ENCODE results near the gene C16orf46.

Gene C16orf46

GRCh38 chr16:81035398-81035974 lies 41.6 kb downstream of the C16orf46 start, which contains the start of gene ATMIN:
TSS of gene ATMIN (plus strand) at chr16:81035842. CDS start at chr16:81035871, 29 bp downstream.
- POLR2A ChIA-PET: no interaction called here
- TF ChIP-seq, protein P1, sequence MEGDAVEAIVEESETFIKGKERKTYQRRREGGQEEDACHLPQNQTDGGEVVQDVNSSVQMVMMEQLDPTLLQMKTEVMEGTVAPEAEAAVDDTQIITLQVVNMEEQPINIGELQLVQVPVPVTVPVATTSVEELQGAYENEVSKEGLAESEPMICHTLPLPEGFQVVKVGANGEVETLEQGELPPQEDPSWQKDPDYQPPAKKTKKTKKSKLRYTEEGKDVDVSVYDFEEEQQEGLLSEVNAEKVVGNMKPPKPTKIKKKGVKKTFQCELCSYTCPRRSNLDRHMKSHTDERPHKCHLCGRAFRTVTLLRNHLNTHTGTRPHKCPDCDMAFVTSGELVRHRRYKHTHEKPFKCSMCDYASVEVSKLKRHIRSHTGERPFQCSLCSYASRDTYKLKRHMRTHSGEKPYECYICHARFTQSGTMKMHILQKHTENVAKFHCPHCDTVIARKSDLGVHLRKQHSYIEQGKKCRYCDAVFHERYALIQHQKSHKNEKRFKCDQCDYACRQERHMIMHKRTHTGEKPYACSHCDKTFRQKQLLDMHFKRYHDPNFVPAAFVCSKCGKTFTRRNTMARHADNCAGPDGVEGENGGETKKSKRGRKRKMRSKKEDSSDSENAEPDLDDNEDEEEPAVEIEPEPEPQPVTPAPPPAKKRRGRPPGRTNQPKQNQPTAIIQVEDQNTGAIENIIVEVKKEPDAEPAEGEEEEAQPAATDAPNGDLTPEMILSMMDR (IDR thresholded peaks at IDR 0.05; ENCODE audit: control extremely low read depth, extremely low read depth, low read depth, missing control alignments): peak; percentile 98
- CTCF ChIA-PET: interaction anchor here (0.6 to 12.8 kb wide), 31 partner anchors 10 to 700 kb away, joined by 3 to 169 read pairs (median 4); partner anchors contain the start of genes C16orf46, CENPN and CMC2
- peak; percentile 98 for DNase-seq (ENCODE audit: extremely low spot score)

- POLR2A ChIA-PET: no interaction called here
- no peak for DNase-seq (ENCODE audit: extremely low spot score)
- TF ChIP-seq, protein P1 (IDR thresholded peaks at IDR 0.05; ENCODE audit: control extremely low read depth, extremely low read depth, low read depth, missing control alignments): no peak
- CTCF ChIA-PET: interaction anchor here (1.2 to 12.8 kb wide), 6 partner anchors 9 to 168 kb away, joined by 3 to 169 read pairs (median 4); partner anchors contain the start of genes C16orf46, CENPN and CMC2
Observed at GRCh38 chr16:81029930-81030604, 47.0 kb downstream of the C16orf46 start.

DNA sequence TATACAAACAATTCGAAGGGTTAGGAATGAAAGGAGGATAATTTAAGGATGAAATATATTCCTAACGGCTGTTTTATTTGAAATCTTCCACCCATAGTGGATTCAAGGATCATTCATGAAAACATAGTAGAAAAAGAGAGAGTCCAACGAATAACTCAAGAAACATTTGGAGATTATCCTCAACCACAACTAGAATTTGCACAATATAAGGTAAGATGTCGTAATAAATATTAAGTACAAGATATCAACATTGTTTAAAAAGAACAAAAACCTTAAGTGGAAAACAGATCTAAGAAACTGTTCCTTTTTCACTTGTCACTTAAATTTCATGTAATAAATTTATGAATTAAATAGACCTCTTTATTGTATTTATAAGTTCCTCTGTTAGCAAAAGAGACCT lies 50.6 kb downstream of the C16orf46 start:
- ChIA-PET CTCF (no interaction called here), POLR2A (no interaction called here)
- no peak for DNase-seq (ENCODE audit: extremely low spot score)

GRCh38 chr16:81018496-81018895 lies 58.5 kb downstream of the C16orf46 start:
- no peak for DNase-seq (ENCODE audit: extremely low spot score)
- POLR2A ChIA-PET: no interaction called here
- CTCF ChIA-PET: interaction anchor here (0.9 to 9.8 kb wide), 6 partner anchors 9 to 48 kb away, joined by 3 to 135 read pairs (median 4); partner anchors contain the start of genes ATMIN and CENPN
- TF ChIP-seq, protein P1 (IDR thresholded peaks at IDR 0.05; ENCODE audit: control extremely low read depth, extremely low read depth, low read depth, missing control alignments): no peak

More for the DNA sequence above, 50.6 kb downstream of the C16orf46 start:
- TF ChIP-seq, protein P1 (IDR thresholded peaks at IDR 0.05; ENCODE audit: control extremely low read depth, extremely low read depth, low read depth, missing control alignments): no peak

DNA sequence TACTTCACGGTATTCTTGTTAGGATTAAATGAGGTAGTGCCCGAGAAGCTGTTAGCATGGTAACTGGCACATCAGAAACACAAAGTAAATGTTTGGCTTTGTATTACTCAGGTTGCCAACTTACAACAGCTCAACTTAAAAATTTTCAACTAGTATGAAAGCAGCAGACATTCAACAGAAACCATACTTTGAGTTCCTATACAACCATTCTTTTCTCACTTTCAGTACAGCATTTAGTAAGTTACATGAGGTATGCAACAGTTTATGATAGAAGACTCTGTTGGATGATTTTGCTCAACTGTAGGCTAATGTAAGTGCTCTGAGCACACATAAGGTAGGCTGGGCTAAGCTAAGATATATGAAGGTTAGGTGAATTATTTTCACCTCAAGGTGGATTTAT lies 62.4 kb downstream of the C16orf46 start:
- ChIA-PET CTCF (interaction anchor here (1.6 to 15.9 kb wide), 2 partner anchors 10 to 19 kb away, joined by 11 to 169 read pairs; partner anchors contain the start of gene ATMIN), POLR2A (no interaction called here)
- TF ChIP-seq, protein P1 (IDR thresholded peaks at IDR 0.05; ENCODE audit: control extremely low read depth, extremely low read depth, low read depth, missing control alignments): no peak
- no peak for DNase-seq (ENCODE audit: extremely low spot score)

DNA sequence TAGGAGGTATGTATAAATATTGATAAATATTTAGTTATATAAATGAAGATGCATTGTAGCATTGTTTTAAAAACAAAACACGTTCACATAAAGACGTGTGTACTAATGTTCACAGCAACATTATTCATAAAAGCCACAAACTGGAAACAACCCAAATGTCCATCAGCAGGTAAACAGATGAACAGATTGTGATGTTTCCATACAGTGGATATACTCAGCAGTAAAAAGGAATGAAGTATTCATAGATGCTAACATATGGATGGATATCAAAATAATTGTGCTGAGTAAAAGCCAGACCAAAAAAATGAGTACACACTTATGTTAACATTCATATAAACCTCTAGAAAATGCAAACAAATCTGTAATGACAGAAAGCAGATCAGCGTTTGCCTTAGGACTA lies 64.1 kb downstream of the C16orf46 start:
- ChIA-PET CTCF (interaction anchor here (15.9 kb wide), 1 partner anchor 21 kb away, joined by 169 read pairs; the partner anchor contains the start of gene ATMIN), POLR2A (no interaction called here)
- no peak for DNase-seq (ENCODE audit: extremely low spot score)
- TF ChIP-seq, protein P1 (IDR thresholded peaks at IDR 0.05; ENCODE audit: control extremely low read depth, extremely low read depth, low read depth, missing control alignments): no peak

Data from GM10248 (cell line).